ENCODE measurements around the gene CEP112. TPM values are rescaled to one million over a fixed set of nuclear protein-coding genes. Genes with fewer than 3 reads are reported as not detected.

Gene CEP112
- total RNA-seq, 1 donor from 2014 or later = 26.3 TPM

GRCh38 chr17:65664696-65665095 lies 527.2 kb downstream of the CEP112 start:
- DNase-seq (ENCODE audit: low spot score) = no peak
- Mint-ChIP-seq H3K9me3 (ENCODE audit: unreplicated experiment) (no peaks in the 10 kb centered on the region), H3K36me3 (ENCODE audit: low read depth, unreplicated experiment) (peaks cover 14% of the 10 kb centered on the region), H3K27me3 (ENCODE audit: unreplicated experiment) (no peaks in the 10 kb centered on the region), H3K4me1 (ENCODE audit: unreplicated experiment) (peaks cover 2% of the 10 kb centered on the region), H3K27ac (ENCODE audit: unreplicated experiment) (no peak overlapping the region), H3K4me3 (ENCODE audit: unreplicated experiment) (no peak overlapping the region)
- TF ChIP-seq CTCF (IDR thresholded peaks at IDR 0.05; ENCODE audit: unreplicated experiment) = no peak

GRCh38 chr17:65664266-65664665 lies 527.7 kb downstream of the CEP112 start:
- Mint-ChIP-seq H3K36me3 (ENCODE audit: low read depth, unreplicated experiment) (peaks cover 15% of the 10 kb centered on the region), H3K4me3 (ENCODE audit: unreplicated experiment) (no peak overlapping the region), H3K9me3 (ENCODE audit: unreplicated experiment) (no peaks in the 10 kb centered on the region), H3K27ac (ENCODE audit: unreplicated experiment) (no peak overlapping the region), H3K4me1 (ENCODE audit: unreplicated experiment) (peaks cover 2% of the 10 kb centered on the region), H3K27me3 (ENCODE audit: unreplicated experiment) (no peaks in the 10 kb centered on the region)
- no peak for TF ChIP-seq CTCF (IDR thresholded peaks at IDR 0.05; ENCODE audit: unreplicated experiment)
- no peak for DNase-seq (ENCODE audit: low spot score)

DNA sequence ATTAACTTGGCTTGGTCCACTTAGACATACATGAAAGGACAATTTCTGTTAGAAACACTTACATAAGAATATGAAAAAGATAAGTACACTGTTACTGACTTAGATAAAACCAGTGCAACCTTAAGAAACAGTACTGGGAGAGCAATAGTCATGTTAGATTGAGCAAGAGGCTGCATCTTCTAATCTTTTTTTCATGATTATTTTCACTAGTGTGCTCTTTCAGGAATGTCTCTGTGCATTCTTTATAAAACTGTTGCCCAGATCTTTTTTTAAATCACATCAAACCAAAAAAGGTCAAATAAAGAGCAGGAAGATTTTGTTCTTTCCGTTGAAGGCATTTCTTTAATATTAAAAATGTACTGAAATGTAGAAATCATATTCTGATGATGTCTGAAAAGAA lies 529.7 kb downstream of the CEP112 start:
- no peak for DNase-seq (ENCODE audit: low spot score)

GRCh38 chr17:65660947-65661346 lies 531.0 kb downstream of the CEP112 start:
- no peak for TF ChIP-seq CTCF (IDR thresholded peaks at IDR 0.05; ENCODE audit: unreplicated experiment)
- DNase-seq (ENCODE audit: low spot score) = no peak
- Mint-ChIP-seq H3K36me3 (ENCODE audit: low read depth, unreplicated experiment) (peaks cover 23% of the 10 kb centered on the region), H3K27me3 (ENCODE audit: unreplicated experiment) (no peaks in the 10 kb centered on the region), H3K9me3 (ENCODE audit: unreplicated experiment) (no peaks in the 10 kb centered on the region), H3K27ac (ENCODE audit: unreplicated experiment) (no peak overlapping the region), H3K4me1 (ENCODE audit: unreplicated experiment) (peaks cover 2% of the 10 kb centered on the region), H3K4me3 (ENCODE audit: unreplicated experiment) (peak overlapping the region; percentile 8)

More for the DNA sequence above, 529.7 kb downstream of the CEP112 start:
- H3K27me3 Mint-ChIP-seq (ENCODE audit: unreplicated experiment) = no peaks in the 10 kb centered on the region
- no peaks in the 10 kb centered on the region for H3K9me3 Mint-ChIP-seq (ENCODE audit: unreplicated experiment)
- no peak for TF ChIP-seq CTCF (IDR thresholded peaks at IDR 0.05; ENCODE audit: unreplicated experiment)
- no peak overlapping the region for H3K4me3 Mint-ChIP-seq (ENCODE audit: unreplicated experiment)
- peaks cover 2% of the 10 kb centered on the region for H3K4me1 Mint-ChIP-seq (ENCODE audit: unreplicated experiment)
- peaks cover 23% of the 10 kb centered on the region for H3K36me3 Mint-ChIP-seq (ENCODE audit: low read depth, unreplicated experiment)
- H3K27ac Mint-ChIP-seq (ENCODE audit: unreplicated experiment) = no peak overlapping the region

DNA sequence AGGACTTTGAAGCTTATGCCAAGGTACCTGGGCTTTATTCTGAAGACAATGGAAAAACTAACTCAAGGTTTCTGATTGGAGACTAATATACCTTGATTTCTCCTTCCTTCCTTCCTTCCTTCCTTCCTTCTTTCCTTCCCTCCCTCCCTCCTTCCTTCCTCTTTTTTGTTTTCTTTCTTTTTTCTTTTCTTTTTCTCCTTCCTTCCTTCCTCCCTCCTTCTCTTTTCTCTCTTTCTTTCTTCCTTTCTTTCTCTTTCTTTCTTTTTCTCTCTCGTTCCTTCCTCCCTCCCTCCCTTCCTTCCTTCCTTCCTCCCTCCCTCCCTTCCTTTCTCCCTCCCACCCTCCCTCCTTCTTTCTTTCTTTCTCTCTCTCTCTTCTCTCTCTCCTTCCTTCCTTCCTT lies 531.9 kb downstream of the CEP112 start:
- Mint-ChIP-seq H3K9me3 (ENCODE audit: unreplicated experiment) (no peaks in the 10 kb centered on the region), H3K36me3 (ENCODE audit: low read depth, unreplicated experiment) (peaks cover 23% of the 10 kb centered on the region), H3K4me1 (ENCODE audit: unreplicated experiment) (peaks cover 2% of the 10 kb centered on the region), H3K4me3 (ENCODE audit: unreplicated experiment) (no peak overlapping the region), H3K27ac (ENCODE audit: unreplicated experiment) (no peak overlapping the region), H3K27me3 (ENCODE audit: unreplicated experiment) (no peaks in the 10 kb centered on the region)
- DNase-seq (ENCODE audit: low spot score) = no peak
- no peak for TF ChIP-seq CTCF (IDR thresholded peaks at IDR 0.05; ENCODE audit: unreplicated experiment)
